Dendritic cell treated with granulocyte-macrophage colony-stimulating factor and Interleukin-4, amounts not matched to agents 40 ng/mL and 50 ng/mL, for 4 days (primary cell): ENCODE results near the gene MTURN.

ENCODE experiments used
- H3K27ac Mint-ChIP-seq: one replicate; pipeline ENCODE4 v1.8.0; 2022; ENCODE audit warnings: mild to moderate bottlenecking, mixed read lengths
- H3K27me3 Mint-ChIP-seq: one replicate; pipeline ENCODE4 v1.8.0; 2022; ENCODE audit warnings: mild to moderate bottlenecking, mixed read lengths
- H3K36me3 Mint-ChIP-seq: one replicate; pipeline ENCODE4 v1.8.0; 2022; ENCODE audit warnings: low read depth, mixed read lengths
- H3K4me1 Mint-ChIP-seq: one replicate; pipeline ENCODE4 v1.8.0; 2022; ENCODE audit warnings: low read depth, mixed read lengths
- H3K4me3 Mint-ChIP-seq: one replicate; pipeline ENCODE4 v1.8.0; 2022; ENCODE audit warnings: mild to moderate bottlenecking, moderate library complexity, mixed read lengths
- H3K9me3 Mint-ChIP-seq: one replicate; pipeline ENCODE4 v1.8.0; 2022; ENCODE audit warnings: mixed read lengths
- intact Hi-C: fragments of 100-400 bp; cut with micrococcal nuclease; formaldehyde crosslinking; loops from one replicate; pipeline ENCODE4 v1.15.0; 2022

MTURN gene

GRCh38 chr7:30160329-30160728 lies 25.5 kb downstream of the MTURN start:
- no peaks in the 10 kb centered on the region for H3K9me3 Mint-ChIP-seq
- peak overlapping the region; percentile 0 for H3K27ac Mint-ChIP-seq

GRCh38 chr7:30162133-30162532 lies 27.3 kb downstream of the MTURN start:
- no peak overlapping the region for H3K4me3 Mint-ChIP-seq
- intact Hi-C loops: loop anchor here (5.0 kb wide), 3 partner anchors 110 to 400 kb away; no protein-coding TSS in a partner anchor
- H3K4me1 Mint-ChIP-seq: peaks cover 73% of the 10 kb centered on the region
- H3K27me3 Mint-ChIP-seq: no peaks in the 10 kb centered on the region
- H3K9me3 Mint-ChIP-seq: no peaks in the 10 kb centered on the region
- no peaks in the 10 kb centered on the region for H3K36me3 Mint-ChIP-seq
- H3K27ac Mint-ChIP-seq: peak overlapping the region; percentile 78

More at GRCh38 chr7:30160329-30160728, 25.5 kb downstream of the MTURN start:
- Mint-ChIP-seq H3K4me3 (no peak overlapping the region), H3K27me3 (no peaks in the 10 kb centered on the region), H3K36me3 (no peaks in the 10 kb centered on the region), H3K4me1 (peaks cover 59% of the 10 kb centered on the region)
- intact Hi-C loops: loop anchor here (5.0 kb wide), 3 partner anchors 112 to 402 kb away; no protein-coding TSS in a partner anchor

- intact Hi-C loops: loop anchor here (5.0 kb wide), 3 partner anchors 110 to 400 kb away; no protein-coding TSS in a partner anchor
- H3K27me3 Mint-ChIP-seq: peaks cover 1% of the 10 kb centered on the region
- H3K4me1 Mint-ChIP-seq: peaks cover 78% of the 10 kb centered on the region
- H3K27ac Mint-ChIP-seq: peak overlapping the region; percentile 78
- H3K9me3 Mint-ChIP-seq: no peaks in the 10 kb centered on the region
- no peak overlapping the region for H3K4me3 Mint-ChIP-seq
- no peaks in the 10 kb centered on the region for H3K36me3 Mint-ChIP-seq
Measured at GRCh38 chr7:30162622-30163124, 27.9 kb downstream of the MTURN start.

GRCh38 chr7:30163231-30163894 lies 28.6 kb downstream of the MTURN start:
- peaks cover 3% of the 10 kb centered on the region for H3K27me3 Mint-ChIP-seq
- peak overlapping the region; percentile 78 for H3K27ac Mint-ChIP-seq
- intact Hi-C loops: loop anchor here (5.0 kb wide), 3 partner anchors 109 to 399 kb away; no protein-coding TSS in a partner anchor
- H3K4me3 Mint-ChIP-seq: no peak overlapping the region
- H3K9me3 Mint-ChIP-seq: no peaks in the 10 kb centered on the region
- H3K36me3 Mint-ChIP-seq: no peaks in the 10 kb centered on the region
- H3K4me1 Mint-ChIP-seq: peaks cover 85% of the 10 kb centered on the region

GRCh38 chr7:30164567-30164966 lies 29.8 kb downstream of the MTURN start:
- no peaks in the 10 kb centered on the region for H3K9me3 Mint-ChIP-seq
- H3K4me3 Mint-ChIP-seq: no peak overlapping the region
- peaks cover 3% of the 10 kb centered on the region for H3K27me3 Mint-ChIP-seq
- H3K36me3 Mint-ChIP-seq: no peaks in the 10 kb centered on the region
- peaks cover 88% of the 10 kb centered on the region for H3K4me1 Mint-ChIP-seq
- intact Hi-C loops: loop anchor here (1.0 to 5.0 kb wide), 4 partner anchors 108 to 398 kb away; no protein-coding TSS in a partner anchor
- peak overlapping the region; percentile 78 for H3K27ac Mint-ChIP-seq

GRCh38 chr7:30165590-30165989 lies 30.8 kb downstream of the MTURN start:
- Mint-ChIP-seq H3K4me1 (peaks cover 86% of the 10 kb centered on the region), H3K27me3 (peaks cover 3% of the 10 kb centered on the region), H3K36me3 (no peaks in the 10 kb centered on the region), H3K4me3 (no peak overlapping the region), H3K27ac (no peak overlapping the region), H3K9me3 (no peaks in the 10 kb centered on the region)
- intact Hi-C loops: no loop called here

- Mint-ChIP-seq H3K9me3 (no peaks in the 10 kb centered on the region), H3K27ac (no peak overlapping the region), H3K27me3 (peaks cover 3% of the 10 kb centered on the region), H3K36me3 (no peaks in the 10 kb centered on the region), H3K4me3 (no peak overlapping the region), H3K4me1 (peaks cover 89% of the 10 kb centered on the region)
- intact Hi-C loops: no loop called here
Measured at GRCh38 chr7:30166155-30166840, 31.5 kb downstream of the MTURN start.

GRCh38 chr7:30166841-30167235 lies 32.1 kb downstream of the MTURN start:
- no peaks in the 10 kb centered on the region for H3K36me3 Mint-ChIP-seq
- H3K27ac Mint-ChIP-seq: no peak overlapping the region
- no peak overlapping the region for H3K4me3 Mint-ChIP-seq
- intact Hi-C loops: no loop called here
- H3K9me3 Mint-ChIP-seq: no peaks in the 10 kb centered on the region
- H3K27me3 Mint-ChIP-seq: peaks cover 3% of the 10 kb centered on the region
- peaks cover 93% of the 10 kb centered on the region for H3K4me1 Mint-ChIP-seq

GRCh38 chr7:30167901-30168300 lies 33.1 kb downstream of the MTURN start:
- Mint-ChIP-seq H3K4me3 (no peak overlapping the region), H3K27me3 (peaks cover 3% of the 10 kb centered on the region), H3K36me3 (no peaks in the 10 kb centered on the region), H3K9me3 (no peaks in the 10 kb centered on the region), H3K4me1 (peaks cover 93% of the 10 kb centered on the region), H3K27ac (no peak overlapping the region)
- intact Hi-C loops: no loop called here

GRCh38 chr7:30168835-30169573 lies 34.2 kb downstream of the MTURN start:
- no peak overlapping the region for H3K4me3 Mint-ChIP-seq
- intact Hi-C loops: no loop called here
- H3K36me3 Mint-ChIP-seq: no peaks in the 10 kb centered on the region
- peaks cover 90% of the 10 kb centered on the region for H3K4me1 Mint-ChIP-seq
- H3K27ac Mint-ChIP-seq: no peak overlapping the region
- no peaks in the 10 kb centered on the region for H3K9me3 Mint-ChIP-seq
- H3K27me3 Mint-ChIP-seq: peaks cover 3% of the 10 kb centered on the region

GRCh38 chr7:30169579-30169978 lies 34.8 kb downstream of the MTURN start:
- H3K27ac Mint-ChIP-seq: no peak overlapping the region
- peaks cover 84% of the 10 kb centered on the region for H3K4me1 Mint-ChIP-seq
- H3K4me3 Mint-ChIP-seq: no peak overlapping the region
- H3K9me3 Mint-ChIP-seq: no peaks in the 10 kb centered on the region
- H3K27me3 Mint-ChIP-seq: peaks cover 3% of the 10 kb centered on the region
- intact Hi-C loops: no loop called here
- no peaks in the 10 kb centered on the region for H3K36me3 Mint-ChIP-seq

GRCh38 chr7:30170476-30171205 lies 35.9 kb downstream of the MTURN start:
- Mint-ChIP-seq H3K27me3 (peaks cover 3% of the 10 kb centered on the region), H3K4me1 (peaks cover 82% of the 10 kb centered on the region), H3K9me3 (no peaks in the 10 kb centered on the region), H3K4me3 (no peak overlapping the region), H3K36me3 (no peaks in the 10 kb centered on the region), H3K27ac (no peak overlapping the region)
- intact Hi-C loops: no loop called here

- no peak overlapping the region for H3K27ac Mint-ChIP-seq
Measured at GRCh38 chr7:30171766-30172447, 37.1 kb downstream of the MTURN start.

More at GRCh38 chr7:30171766-30172447, 37.1 kb downstream of the MTURN start:
- intact Hi-C loops: no loop called here
- H3K4me1 Mint-ChIP-seq: peaks cover 84% of the 10 kb centered on the region
- no peaks in the 10 kb centered on the region for H3K9me3 Mint-ChIP-seq
- H3K27me3 Mint-ChIP-seq: peaks cover 3% of the 10 kb centered on the region
- no peak overlapping the region for H3K4me3 Mint-ChIP-seq
- no peaks in the 10 kb centered on the region for H3K36me3 Mint-ChIP-seq
